ENCODE data around the gene KLHL29.

Gene KLHL29

DNA sequence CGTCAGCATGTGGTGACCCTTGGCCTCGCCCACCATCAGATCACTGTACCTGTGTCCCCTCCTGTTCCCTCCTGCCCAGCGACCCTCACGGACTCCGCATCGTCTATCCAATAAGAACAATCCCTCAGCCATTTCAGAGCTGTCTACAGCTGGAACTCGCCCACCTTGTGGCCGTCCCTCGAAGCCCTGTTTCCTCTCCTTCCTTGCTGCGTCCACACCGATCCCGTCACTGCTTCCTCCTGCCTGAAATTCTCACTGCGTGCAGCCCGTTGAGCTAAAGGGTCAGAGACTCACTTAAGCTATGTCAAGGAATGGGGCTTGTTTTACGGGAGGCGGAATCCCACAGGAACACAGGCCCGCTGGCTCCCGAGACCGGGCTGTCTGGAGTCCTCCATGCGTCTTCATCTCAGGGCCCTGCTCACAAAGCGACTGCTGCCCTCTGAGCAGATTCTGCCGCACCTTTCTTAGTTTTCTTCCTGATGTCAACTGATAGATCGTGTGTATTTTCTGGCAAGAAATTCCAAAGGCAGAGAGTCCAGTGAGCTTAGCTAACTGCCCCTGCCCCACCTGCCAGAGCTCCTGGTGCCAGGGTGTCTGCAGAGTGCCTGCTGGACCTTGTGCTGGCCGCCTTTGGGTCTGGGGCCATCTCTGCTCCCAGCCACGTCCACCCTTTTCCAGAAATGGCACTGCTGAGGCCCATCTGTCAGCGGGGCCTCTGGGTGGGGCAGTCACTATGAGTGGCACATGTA is 35.3 kb downstream of the KLHL29 start:
- no peak overlapping the region for H3K4me3 ChIP-seq (ENCODE audit: low read depth, low read length)
- no peak for DNase-seq (ENCODE audit: low read depth)
- TF ChIP-seq, protein P1, sequence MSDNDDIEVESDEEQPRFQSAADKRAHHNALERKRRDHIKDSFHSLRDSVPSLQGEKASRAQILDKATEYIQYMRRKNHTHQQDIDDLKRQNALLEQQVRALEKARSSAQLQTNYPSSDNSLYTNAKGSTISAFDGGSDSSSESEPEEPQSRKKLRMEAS (IDR thresholded peaks at IDR 0.05; ENCODE audit: low read depth, low read length): no peak
- no peak for TF ChIP-seq MYC (IDR thresholded peaks at IDR 0.05; ENCODE audit: low read depth, low read length)
- TF ChIP-seq POLR2A (IDR thresholded peaks at IDR 0.05; ENCODE audit: extremely low read depth, insufficient read length): no peak
- TF ChIP-seq, protein P2, sequence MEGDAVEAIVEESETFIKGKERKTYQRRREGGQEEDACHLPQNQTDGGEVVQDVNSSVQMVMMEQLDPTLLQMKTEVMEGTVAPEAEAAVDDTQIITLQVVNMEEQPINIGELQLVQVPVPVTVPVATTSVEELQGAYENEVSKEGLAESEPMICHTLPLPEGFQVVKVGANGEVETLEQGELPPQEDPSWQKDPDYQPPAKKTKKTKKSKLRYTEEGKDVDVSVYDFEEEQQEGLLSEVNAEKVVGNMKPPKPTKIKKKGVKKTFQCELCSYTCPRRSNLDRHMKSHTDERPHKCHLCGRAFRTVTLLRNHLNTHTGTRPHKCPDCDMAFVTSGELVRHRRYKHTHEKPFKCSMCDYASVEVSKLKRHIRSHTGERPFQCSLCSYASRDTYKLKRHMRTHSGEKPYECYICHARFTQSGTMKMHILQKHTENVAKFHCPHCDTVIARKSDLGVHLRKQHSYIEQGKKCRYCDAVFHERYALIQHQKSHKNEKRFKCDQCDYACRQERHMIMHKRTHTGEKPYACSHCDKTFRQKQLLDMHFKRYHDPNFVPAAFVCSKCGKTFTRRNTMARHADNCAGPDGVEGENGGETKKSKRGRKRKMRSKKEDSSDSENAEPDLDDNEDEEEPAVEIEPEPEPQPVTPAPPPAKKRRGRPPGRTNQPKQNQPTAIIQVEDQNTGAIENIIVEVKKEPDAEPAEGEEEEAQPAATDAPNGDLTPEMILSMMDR (IDR thresholded peaks at IDR 0.05; ENCODE audit: low read depth, low read length): no peak

DNA sequence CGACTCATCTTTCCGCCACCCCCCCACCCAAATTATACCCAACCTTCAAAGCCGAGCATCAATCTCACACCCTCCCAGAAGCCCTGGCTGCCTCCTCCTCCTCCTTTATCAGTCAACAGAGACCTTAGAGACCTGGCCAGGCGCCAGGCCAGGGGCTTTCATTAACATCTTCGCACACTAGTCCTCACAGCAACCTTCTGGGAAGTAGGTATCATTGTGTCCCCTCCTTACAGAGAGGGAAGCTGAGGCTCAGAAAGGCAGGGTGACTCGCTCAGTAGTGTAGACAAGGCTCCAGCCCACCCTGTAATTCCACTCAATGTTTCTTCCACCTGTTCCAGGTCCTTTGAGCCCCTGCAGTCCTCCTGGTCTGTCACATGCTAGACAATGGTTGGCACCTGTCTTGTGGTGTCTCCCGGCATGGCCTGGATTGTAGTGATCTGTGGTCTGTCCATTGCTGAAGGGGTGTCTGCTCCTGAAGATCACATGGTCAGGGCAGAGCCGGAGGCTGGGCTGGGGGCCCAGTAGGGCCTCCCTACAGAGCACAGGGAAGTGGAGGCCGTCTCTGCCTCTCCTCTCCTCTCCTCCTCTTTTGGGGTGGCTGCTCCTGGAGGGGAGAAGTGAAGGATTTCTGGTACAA is 36.0 kb downstream of the KLHL29 start:
- no peak overlapping the region for H3K4me3 ChIP-seq (ENCODE audit: low read depth, low read length)
- TF ChIP-seq, protein P1 (IDR thresholded peaks at IDR 0.05; ENCODE audit: low read depth, low read length): no peak
- TF ChIP-seq, protein P2 (IDR thresholded peaks at IDR 0.05; ENCODE audit: low read depth, low read length): no peak
- TF ChIP-seq POLR2A (IDR thresholded peaks at IDR 0.05; ENCODE audit: extremely low read depth, insufficient read length): no peak
- no peak for TF ChIP-seq MYC (IDR thresholded peaks at IDR 0.05; ENCODE audit: low read depth, low read length)
- DNase-seq (ENCODE audit: low read depth): no peak

DNA sequence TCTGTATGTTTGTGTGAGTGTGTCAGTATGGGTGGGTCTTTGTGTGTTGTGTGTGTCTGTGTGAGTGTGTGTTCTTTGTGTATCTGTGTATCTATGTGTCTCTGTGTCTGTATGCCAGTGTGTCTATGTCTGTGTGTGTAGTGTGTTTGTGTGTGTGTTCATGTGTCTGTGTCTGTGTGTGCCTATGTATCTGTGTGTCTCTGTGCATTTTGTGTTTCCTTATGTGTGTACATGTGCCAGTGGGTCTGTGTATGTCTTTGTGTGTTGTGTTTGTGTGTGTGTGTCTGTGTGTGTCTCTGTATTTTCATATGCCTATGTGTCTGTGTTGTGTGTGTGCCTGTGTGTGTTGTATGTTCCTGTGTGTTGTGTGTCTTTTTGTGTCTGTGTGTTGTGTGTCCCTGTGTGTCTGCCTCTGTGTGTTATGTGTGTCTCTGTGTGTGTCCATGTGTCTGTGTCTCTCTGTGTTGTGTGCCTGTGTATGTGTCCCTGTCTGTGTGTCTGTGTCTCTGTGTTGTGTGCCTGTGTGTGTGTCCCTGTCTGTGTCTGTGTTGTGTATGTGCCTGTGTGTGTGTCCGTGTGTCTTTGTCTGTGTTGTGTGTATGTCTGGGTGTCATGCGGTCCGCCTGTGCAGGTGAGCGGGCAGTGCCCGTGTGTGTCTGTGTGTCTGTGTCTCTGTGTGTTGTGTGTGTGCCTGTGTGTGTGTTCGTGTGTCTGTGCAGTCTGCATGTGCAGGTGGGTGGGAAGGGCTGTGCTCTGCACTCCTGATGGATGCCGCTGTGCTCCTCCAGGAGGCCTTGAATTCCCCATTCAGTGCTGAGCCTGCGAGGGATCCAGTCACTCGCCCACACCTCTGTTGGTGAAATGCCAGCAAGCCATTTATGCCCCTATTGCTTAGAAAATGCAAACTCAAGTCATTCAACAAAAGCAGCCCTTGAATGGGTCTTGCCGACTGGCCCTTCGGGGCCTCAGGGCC is 37.4 kb downstream of the KLHL29 start:
- no peak for DNase-seq (ENCODE audit: low read depth)
- TF ChIP-seq POLR2A (IDR thresholded peaks at IDR 0.05; ENCODE audit: extremely low read depth, insufficient read length) (no peak), MYC (IDR thresholded peaks at IDR 0.05; ENCODE audit: low read depth, low read length) (no peak)
- TF ChIP-seq, protein P1 (IDR thresholded peaks at IDR 0.05; ENCODE audit: low read depth, low read length): no peak
- TF ChIP-seq, protein P2 (IDR thresholded peaks at IDR 0.05; ENCODE audit: low read depth, low read length): no peak
- H3K4me3 ChIP-seq (ENCODE audit: low read depth, low read length): no peak overlapping the region

DNA sequence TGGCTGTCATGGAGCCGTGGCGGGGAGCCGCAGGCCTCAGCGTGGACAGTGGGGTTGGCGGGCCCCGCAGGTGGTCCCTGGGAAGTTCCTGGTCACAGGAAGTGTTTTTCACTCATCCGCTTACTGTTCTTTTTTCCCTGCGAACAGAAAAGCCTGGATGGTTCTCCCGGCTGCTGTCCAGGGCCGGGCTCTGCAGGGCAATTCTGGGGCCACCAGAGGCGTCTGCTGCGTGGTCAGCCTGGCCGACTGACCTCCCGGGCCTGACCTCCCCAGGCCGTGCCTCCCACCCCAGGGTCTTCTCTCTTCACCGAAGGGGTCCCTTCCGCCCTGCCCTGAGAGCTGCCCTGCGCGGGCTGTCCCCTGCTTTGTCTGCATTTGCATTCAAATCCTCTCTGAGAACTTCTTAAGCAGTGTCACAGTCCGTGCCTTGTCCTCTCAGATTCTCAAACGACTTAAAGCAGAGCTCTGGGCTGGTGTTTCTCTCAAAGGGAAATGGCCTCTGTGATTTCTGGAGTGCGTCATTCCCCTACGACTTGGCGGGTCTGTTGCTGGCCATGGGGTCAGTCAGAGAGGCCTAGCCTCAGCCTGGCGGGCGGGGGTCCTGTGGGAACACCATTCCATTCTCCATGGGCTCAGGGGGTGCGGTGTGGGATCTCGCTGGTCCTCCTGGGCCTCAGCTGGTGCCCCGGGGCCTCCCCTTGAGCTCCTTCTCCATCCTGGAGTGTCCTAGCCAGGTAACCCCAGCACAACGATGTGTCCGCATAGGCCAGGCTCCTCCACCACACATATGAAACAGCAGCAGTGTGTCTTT is 38.3 kb downstream of the KLHL29 start:
- no peak for DNase-seq (ENCODE audit: low read depth)
- H3K4me3 ChIP-seq (ENCODE audit: low read depth, low read length): no peak overlapping the region
- TF ChIP-seq POLR2A (IDR thresholded peaks at IDR 0.05; ENCODE audit: extremely low read depth, insufficient read length): no peak
- TF ChIP-seq, protein P2 (IDR thresholded peaks at IDR 0.05; ENCODE audit: low read depth, low read length): no peak
- TF ChIP-seq, protein P1 (IDR thresholded peaks at IDR 0.05; ENCODE audit: low read depth, low read length): no peak
- TF ChIP-seq MYC (IDR thresholded peaks at IDR 0.05; ENCODE audit: low read depth, low read length): no peak

All from NB4 (cell line).